GM10248 (cell line): ENCODE data around the gene CCDC187.
"Not testable (repeated sequence)": the region's sequence is repeated elsewhere in the genome, so short reads cannot be mapped to it uniquely, and the experiment has no call there.

Experiments used
- CTCF ChIA-PET: fragments of 300-600 bp; sonication (Branson Sonifier 250); formaldehyde crosslinking; extraction: SDS; loops from one replicate; lab custom pipeline; 2021; ENCODE audit warnings: antibody characterized with exemption; lab: Yijun Ruan, JAX
- POLR2A ChIA-PET: fragments of 350-650 bp; sonication (Branson Sonifier 250); formaldehyde crosslinking; extraction: SDS; loops from one replicate; lab custom pipeline; 2020; ENCODE audit warnings: antibody characterized with exemption; lab: Yijun Ruan, JAX
- DNase-seq: peaks from one replicate; pipeline ENCODE4 v3.0.0; 2012; ENCODE audit errors: extremely low spot score
- CTCF ChIP-seq: IDR thresholded peaks from 2 replicates; pipeline ENCODE4 v1.5.1; 2012; ENCODE audit warnings: mild to moderate bottlenecking, low read depth; ENCODE audit errors: extremely low read depth, missing control alignments, control extremely low read depth

Gene CCDC187

GRCh38 chr9:136303825-136304416 lies at the start of gene CCDC187:
Gene CCDC187, minus strand, starts transcription at chr9:136304094. Its CDS starts 264 bp downstream, at chr9:136303830.
- no peak for TF ChIP-seq CTCF
- ChIA-PET CTCF (no interaction called here), POLR2A (no interaction called here)

GRCh38 chr9:136353088-136353487 lies 49.2 kb upstream of the CCDC187 start:
- ChIA-PET POLR2A (no interaction called here), CTCF (interaction anchor here (1.5 kb wide), 1 partner anchor 10 kb away, joined by 10 read pairs; the partner anchor contains the start of gene DNLZ)
- no peak for DNase-seq
- no peak for TF ChIP-seq CTCF

More at GRCh38 chr9:136303825-136304416, at the start of gene CCDC187:
- no peak for DNase-seq

- no peak for TF ChIP-seq CTCF
- DNase-seq, result no peak
- POLR2A ChIA-PET, result no interaction called here
- CTCF ChIA-PET, result no interaction called here
Measured at GRCh38 chr9:136352682-136353081, 48.8 kb upstream of the CCDC187 start.

GRCh38 chr9:136351868-136352267 lies 48.0 kb upstream of the CCDC187 start:
- POLR2A ChIA-PET, DNase-seq, CTCF ChIA-PET: not testable (repeated sequence)

- ChIA-PET POLR2A (no interaction called here), CTCF (no interaction called here)
- TF ChIP-seq CTCF, result no peak
- no peak for DNase-seq
Measured at GRCh38 chr9:136351252-136351800, 47.4 kb upstream of the CCDC187 start.

GRCh38 chr9:136349546-136349945 lies 45.7 kb upstream of the CCDC187 start:
- TF ChIP-seq CTCF, result no peak
- CTCF ChIA-PET, result no interaction called here
- POLR2A ChIA-PET, result no interaction called here

GRCh38 chr9:136348691-136349090 lies 44.8 kb upstream of the CCDC187 start:
- CTCF ChIA-PET, result no interaction called here
- POLR2A ChIA-PET, result no interaction called here
- TF ChIP-seq CTCF, result no peak
- no peak for DNase-seq

More at GRCh38 chr9:136349546-136349945, 45.7 kb upstream of the CCDC187 start:
- DNase-seq, result no peak
